HEK293 (cell line): ENCODE results near the gene TANC1.

Experiments
- CTCF ChIA-PET: fragments of 350-600 bp; formaldehyde crosslinking; extraction: SDS; loops from one replicate; lab custom pipeline; 2021; ENCODE audit warnings: antibody characterized with exemption; lab: Yijun Ruan, JAX
- POLR2A ChIA-PET: fragments of 300-600 bp; formaldehyde crosslinking; extraction: SDS; loops from one replicate; lab custom pipeline; 2020; ENCODE audit warnings: antibody characterized with exemption, inconsistent platforms; lab: Yijun Ruan, JAX
- H3K27ac ChIP-seq: fragments of 200-500 bp; sonication (Bioruptor generic); 2 replicates; pipeline ENCODE4 v1.5.1; 2014; ENCODE audit warnings: low read depth, low read length, control low read depth, inconsistent platforms; ENCODE audit errors: extremely low read depth
- H3K36me3 ChIP-seq, 2 experiments: fragments of 200-500 bp in 1 of 2; sonication (Bioruptor generic) in 1 of 2; 1 replicate in 1 of 2; 2 replicates in 1 of 2; pipeline ENCODE4 v1.5.1; 2014 to 2017; ENCODE audit warnings: inconsistent platforms in 2 of 2, low read length in 2 of 2; ENCODE audit not compliant: control insufficient read depth in 2 of 2, insufficient read depth in 1 of 2
- H3K4me1 ChIP-seq: fragments of 200-500 bp; sonication (Bioruptor generic); 2 replicates; pipeline ENCODE4 v1.5.1; 2014; ENCODE audit warnings: mild to moderate bottlenecking, low read length, inconsistent platforms; ENCODE audit not compliant: control insufficient read depth, insufficient read depth
- H3K4me3 ChIP-seq: 2 replicates; pipeline ENCODE4 v1.5.1; 2011; ENCODE audit warnings: low read depth, mild to moderate bottlenecking, control low read depth, low read length, moderate library complexity
- H3K9me3 ChIP-seq: fragments of 200-500 bp; sonication (Bioruptor generic); 2 replicates; pipeline ENCODE4 v1.5.1; 2014; ENCODE audit warnings: low read depth, low read length, inconsistent platforms; ENCODE audit not compliant: control insufficient read depth, insufficient read depth
- BCL6B ChIP-seq: fragments of 450-650 bp; formaldehyde crosslinking; IDR thresholded peaks from 2 replicates; pipeline ENCODE4 v1.5.1; 2017; ENCODE audit warnings: missing biosample characterization, missing genetic modification characterization
- FEZF1 ChIP-seq: fragments of 450-650 bp; formaldehyde crosslinking; IDR thresholded peaks from 2 replicates; pipeline ENCODE4 v1.5.1; 2016; ENCODE audit warnings: missing biosample characterization, missing genetic modification characterization
- GLIS1 ChIP-seq: fragments of 450-650 bp; formaldehyde crosslinking; IDR thresholded peaks from 2 replicates; pipeline ENCODE4 v1.5.1; 2016; ENCODE audit warnings: missing biosample characterization, missing genetic modification characterization
- HOXA7 ChIP-seq: sonication (generic); formaldehyde crosslinking; IDR thresholded peaks from 2 replicates; pipeline ENCODE4 v1.8.1; 2022; ENCODE audit warnings: missing genetic modification reagents, borderline replicate concordance
- HOXC10 ChIP-seq: sonication (generic); formaldehyde crosslinking; IDR thresholded peaks from 2 replicates; pipeline ENCODE4 v1.8.1; 2023; ENCODE audit warnings: mild to moderate bottlenecking, missing genetic modification reagents
- KLF17 ChIP-seq: fragments of 450-650 bp; formaldehyde crosslinking; IDR thresholded peaks from 2 replicates; pipeline ENCODE4 v1.5.1; 2016; ENCODE audit warnings: missing biosample characterization, missing genetic modification characterization
- PRDM6 ChIP-seq: fragments of 450-650 bp; formaldehyde crosslinking; IDR thresholded peaks from 2 replicates; pipeline ENCODE4 v1.5.1; 2017; ENCODE audit warnings: missing biosample characterization, missing genetic modification characterization
- ZBTB48 ChIP-seq: fragments of 450-650 bp; formaldehyde crosslinking; IDR thresholded peaks from 2 replicates; pipeline ENCODE4 v1.5.1; 2016; ENCODE audit warnings: missing biosample characterization, missing genetic modification characterization
- ZNF114 ChIP-seq: fragments of 450-650 bp; formaldehyde crosslinking; IDR thresholded peaks from 2 replicates; pipeline ENCODE4 v1.5.0; 2017; ENCODE audit warnings: missing biosample characterization, missing genetic modification characterization
- ZNF157 ChIP-seq: fragments of 450-650 bp; formaldehyde crosslinking; IDR thresholded peaks from 2 replicates; pipeline ENCODE4 v1.5.1; 2016; ENCODE audit warnings: missing biosample characterization, missing genetic modification characterization
- ZNF26 ChIP-seq: fragments of 450-650 bp; formaldehyde crosslinking; IDR thresholded peaks from 2 replicates; pipeline ENCODE4 v1.5.1; 2016; ENCODE audit warnings: missing biosample characterization, missing genetic modification characterization
- ZNF324 ChIP-seq: fragments of 450-650 bp; formaldehyde crosslinking; IDR thresholded peaks from 2 replicates; pipeline ENCODE4 v1.5.1; 2016; ENCODE audit warnings: missing biosample characterization, missing genetic modification characterization
- ZNF341 ChIP-seq: fragments of 450-650 bp; formaldehyde crosslinking; IDR thresholded peaks from 2 replicates; pipeline ENCODE4; 2016; ENCODE audit warnings: low read depth, missing biosample characterization, missing genetic modification characterization
- ZNF366 ChIP-seq: fragments of 450-650 bp; formaldehyde crosslinking; conservative IDR thresholded peaks from 2 replicates; pipeline ENCODE4 v1.5.1; 2016; ENCODE audit warnings: missing biosample characterization, missing genetic modification characterization
- ZNF426 ChIP-seq: fragments of 450-650 bp; formaldehyde crosslinking; IDR thresholded peaks from 2 replicates; pipeline ENCODE4 v1.5.1; 2017; ENCODE audit warnings: missing biosample characterization, missing genetic modification characterization, mild to moderate bottlenecking, inconsistent platforms, moderate library complexity
- ZNF529 ChIP-seq: fragments of 450-650 bp; formaldehyde crosslinking; IDR thresholded peaks from 2 replicates; pipeline ENCODE4 v1.5.1; 2017; ENCODE audit warnings: missing genetic modification characterization, missing biosample characterization; ENCODE audit not compliant: insufficient replicate concordance
- ZNF558 ChIP-seq: fragments of 450-650 bp; formaldehyde crosslinking; IDR thresholded peaks from 2 replicates; pipeline ENCODE4 v1.5.1; 2016; ENCODE audit warnings: missing biosample characterization, missing genetic modification characterization
- ZNF571 ChIP-seq: fragments of 450-650 bp; formaldehyde crosslinking; IDR thresholded peaks from 2 replicates; pipeline ENCODE4 v1.5.0; 2017; ENCODE audit warnings: missing biosample characterization, missing genetic modification characterization
- ZNF624 ChIP-seq: fragments of 450-650 bp; formaldehyde crosslinking; IDR thresholded peaks from 2 replicates; pipeline ENCODE4 v1.5.1; 2017; ENCODE audit warnings: missing biosample characterization, missing genetic modification characterization
- ZNF658 ChIP-seq: fragments of 450-650 bp; formaldehyde crosslinking; IDR thresholded peaks from 2 replicates; pipeline ENCODE4; 2016; ENCODE audit warnings: missing biosample characterization, missing genetic modification characterization
- ZSCAN4 ChIP-seq: fragments of 450-650 bp; formaldehyde crosslinking; IDR thresholded peaks from 2 replicates; pipeline ENCODE4 v1.5.1; 2017; ENCODE audit warnings: missing biosample characterization, missing genetic modification characterization

Gene TANC1

GRCh38 chr2:159262904-159263303 is 294.5 kb downstream of the TANC1 start:
- peaks cover 0 to 4% of the 10 kb centered on the region in 2 experiments; a peak in 2 of 3 replicates for H3K36me3 ChIP-seq
- TF ChIP-seq BCL6B (tag by site-specific recombination) (no peak), KLF17 (no peak), ZBTB48 (tag by site-specific recombination) (no peak), ZNF558 (tag by site-specific recombination) (no peak), ZNF324 (no peak)
- TF ChIP-seq, all 188 proteins: peak for 0
- H3K9me3 ChIP-seq: no peaks in the 10 kb centered on the region
- CTCF ChIA-PET: no interaction called here
- H3K27ac ChIP-seq: no peak overlapping the region
- POLR2A ChIA-PET: no interaction called here
- no peaks in the 10 kb centered on the region for H3K4me1 ChIP-seq
- H3K4me3 ChIP-seq: no peak overlapping the region

- ChIA-PET CTCF (no interaction called here), POLR2A (no interaction called here)
- TF ChIP-seq ZNF624 (no peak), ZSCAN4 (tag by site-specific recombination) (peak; percentile 59; the same call in 1 of the 2 replicates), FEZF1 (tag by site-specific recombination) (peak; percentile 33; the same call in 1 of the 2 replicates), GLIS1 (tag by site-specific recombination) (peak; percentile 34; the same call in 1 of the 2 replicates), ZNF658 (tag by site-specific recombination) (no peak), HOXA7 (CRISPR knock-in tag) (no peak)
- H3K4me3 ChIP-seq: no peak overlapping the region
- H3K4me1 ChIP-seq: no peaks in the 10 kb centered on the region
- no peaks in the 10 kb centered on the region for H3K9me3 ChIP-seq
- no peaks in the 10 kb centered on the region; a peak in 1 of 3 replicates for H3K36me3 ChIP-seq
- no peak overlapping the region for H3K27ac ChIP-seq
Measured at GRCh38 chr2:159265171-159265576, 296.7 kb downstream of the TANC1 start.

GRCh38 chr2:159266554-159266953 is 298.1 kb downstream of the TANC1 start:
- TF ChIP-seq ZNF366: no peak
- TF ChIP-seq ZNF529 (tag by site-specific recombination): no peak
- no peak for TF ChIP-seq ZNF571 (tag by site-specific recombination)
- no peak for TF ChIP-seq HOXC10 (CRISPR knock-in tag)
- ChIA-PET CTCF (no interaction called here), POLR2A (no interaction called here)
- Histone ChIP-seq H3K36me3 (peaks cover 0 to 8% of the 10 kb centered on the region in 2 experiments; a peak in 2 of 3 replicates), H3K4me1 (no peaks in the 10 kb centered on the region), H3K27ac (no peak overlapping the region), H3K4me3 (no peak overlapping the region), H3K9me3 (no peaks in the 10 kb centered on the region)

GRCh38 chr2:159267921-159268320 is 299.5 kb downstream of the TANC1 start:
- POLR2A ChIA-PET: no interaction called here
- TF ChIP-seq PRDM6 (tag by site-specific recombination) (no peak), ZNF341 (tag by site-specific recombination) (no peak), ZNF114 (tag by site-specific recombination) (no peak), ZNF426 (tag by site-specific recombination) (no peak), ZNF26 (tag by site-specific recombination) (no peak), ZNF157 (tag by site-specific recombination) (no peak)
- Histone ChIP-seq H3K9me3 (no peaks in the 10 kb centered on the region), H3K4me1 (no peaks in the 10 kb centered on the region; the same call in none of the 2 replicates), H3K36me3 (peaks cover 0 to 8% of the 10 kb centered on the region in 2 experiments; a peak in 2 of 3 replicates), H3K4me3 (no peak overlapping the region), H3K27ac (no peak overlapping the region)
- CTCF ChIA-PET: no interaction called here
